Hematopoietic multipotent progenitor cell treated with erythropoietin and hydrocortisone succinate and interleukin-3 and kit ligand, for 17 days (in vitro differentiated cells): ENCODE data around the gene PPFIA1.

ENCODE experiments used
- DNase-seq: peaks from one replicate; pipeline ENCODE4 v3.0.0-alpha.2; 2015; ENCODE audit warnings: low spot score

Gene PPFIA1

DNA sequence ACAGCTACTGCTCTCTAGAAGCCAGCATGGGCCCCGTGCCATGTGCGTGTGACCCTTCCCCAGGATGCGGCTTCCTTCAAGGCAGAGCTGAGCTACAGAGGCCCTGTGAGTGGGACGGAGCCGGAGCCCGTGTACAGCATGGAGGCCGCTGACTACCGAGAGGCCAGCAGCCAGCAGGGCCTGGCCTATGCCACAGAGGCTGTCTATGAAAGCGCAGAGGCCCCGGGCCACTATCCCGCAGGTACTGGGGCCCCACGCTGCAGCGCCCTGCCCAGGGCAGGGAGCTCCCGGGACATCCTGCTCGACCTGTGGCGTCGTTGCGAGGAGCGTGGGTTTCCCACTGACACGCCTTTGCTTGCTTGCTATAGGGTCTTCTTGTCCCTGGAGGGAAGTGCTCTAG lies 162.5 kb downstream of the PPFIA1 start:
- DNase-seq = no peak

- DNase-seq = no peak
Measured at GRCh38 chr11:70433526-70433925, 163.0 kb downstream of the PPFIA1 start.
